GM13977 (cell line): ENCODE data around the gene PIGL.

Experiments used
- DNase-seq: peaks from one replicate; pipeline ENCODE4 v3.0.0; 2012; ENCODE audit warnings: low spot score
- in situ Hi-C: fragments of 300-500 bp; cut with MboI; formaldehyde crosslinking; loops from one replicate; pipeline ENCODE4 v1.12.0; 2022; ENCODE audit warnings: low sequenced_read_pairs, low pct_unique_long_range_greater_than_20kb, mixed read lengths, inconsistent platforms; ENCODE audit not compliant: unreplicated experiment
- TF ChIP-seq, protein P1 (sequence below): IDR thresholded peaks from 2 replicates; pipeline ENCODE4 v1.5.1; 2012; ENCODE audit warnings: mild to moderate bottlenecking, control low read depth; ENCODE audit not compliant: insufficient read depth; ENCODE audit errors: extremely low read depth, missing control alignments

Gene PIGL

GRCh38 chr17:16272111-16272840 is 55.3 kb downstream of the PIGL start:
- no peak for DNase-seq
- TF ChIP-seq, protein P1, sequence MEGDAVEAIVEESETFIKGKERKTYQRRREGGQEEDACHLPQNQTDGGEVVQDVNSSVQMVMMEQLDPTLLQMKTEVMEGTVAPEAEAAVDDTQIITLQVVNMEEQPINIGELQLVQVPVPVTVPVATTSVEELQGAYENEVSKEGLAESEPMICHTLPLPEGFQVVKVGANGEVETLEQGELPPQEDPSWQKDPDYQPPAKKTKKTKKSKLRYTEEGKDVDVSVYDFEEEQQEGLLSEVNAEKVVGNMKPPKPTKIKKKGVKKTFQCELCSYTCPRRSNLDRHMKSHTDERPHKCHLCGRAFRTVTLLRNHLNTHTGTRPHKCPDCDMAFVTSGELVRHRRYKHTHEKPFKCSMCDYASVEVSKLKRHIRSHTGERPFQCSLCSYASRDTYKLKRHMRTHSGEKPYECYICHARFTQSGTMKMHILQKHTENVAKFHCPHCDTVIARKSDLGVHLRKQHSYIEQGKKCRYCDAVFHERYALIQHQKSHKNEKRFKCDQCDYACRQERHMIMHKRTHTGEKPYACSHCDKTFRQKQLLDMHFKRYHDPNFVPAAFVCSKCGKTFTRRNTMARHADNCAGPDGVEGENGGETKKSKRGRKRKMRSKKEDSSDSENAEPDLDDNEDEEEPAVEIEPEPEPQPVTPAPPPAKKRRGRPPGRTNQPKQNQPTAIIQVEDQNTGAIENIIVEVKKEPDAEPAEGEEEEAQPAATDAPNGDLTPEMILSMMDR: no peak
- in situ Hi-C loops: no loop called here

DNA sequence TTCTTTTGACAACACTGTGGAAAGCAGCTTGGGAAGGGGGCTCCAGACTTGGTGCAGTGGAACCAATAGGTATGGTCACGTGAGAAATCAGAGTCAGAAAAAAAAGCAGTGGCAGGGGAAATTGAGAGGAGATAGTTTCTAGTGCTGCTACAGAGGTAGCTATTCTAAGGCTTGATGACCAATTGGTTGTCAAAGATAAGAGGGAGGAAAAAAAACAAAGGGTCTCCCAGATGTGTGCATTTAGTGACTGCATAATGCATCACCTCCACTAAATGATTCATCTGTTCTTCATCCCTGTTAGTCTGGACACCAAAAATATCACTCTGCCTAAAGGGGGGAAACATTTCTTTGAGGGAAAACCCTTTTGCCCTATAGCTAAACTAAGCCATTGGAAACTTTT is 56.5 kb downstream of the PIGL start:
- no peak for DNase-seq
- in situ Hi-C loops: no loop called here
- TF ChIP-seq, protein P1: no peak

DNA sequence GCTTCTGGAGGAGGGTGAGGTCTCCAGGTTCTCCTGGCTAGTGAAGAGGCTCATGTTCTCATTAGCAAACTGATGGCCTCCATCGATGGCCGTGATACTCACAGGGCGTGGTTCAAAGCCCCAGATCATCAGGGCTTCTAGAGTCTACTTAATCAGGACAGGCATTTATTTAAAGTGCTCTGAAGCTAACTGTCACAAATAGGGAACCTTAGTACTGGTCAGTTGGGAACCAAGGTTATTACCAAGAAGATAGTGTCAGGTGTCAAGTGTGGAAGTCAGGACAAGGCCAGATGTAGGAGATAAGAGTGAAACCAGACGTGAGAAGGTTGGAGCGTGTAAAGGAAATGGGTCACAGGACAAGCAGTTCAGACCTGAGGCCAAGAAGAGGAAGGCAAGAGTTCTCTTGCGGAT is 56.9 kb downstream of the PIGL start:
- in situ Hi-C loops: no loop called here
- TF ChIP-seq, protein P1: no peak
- DNase-seq: no peak

DNA sequence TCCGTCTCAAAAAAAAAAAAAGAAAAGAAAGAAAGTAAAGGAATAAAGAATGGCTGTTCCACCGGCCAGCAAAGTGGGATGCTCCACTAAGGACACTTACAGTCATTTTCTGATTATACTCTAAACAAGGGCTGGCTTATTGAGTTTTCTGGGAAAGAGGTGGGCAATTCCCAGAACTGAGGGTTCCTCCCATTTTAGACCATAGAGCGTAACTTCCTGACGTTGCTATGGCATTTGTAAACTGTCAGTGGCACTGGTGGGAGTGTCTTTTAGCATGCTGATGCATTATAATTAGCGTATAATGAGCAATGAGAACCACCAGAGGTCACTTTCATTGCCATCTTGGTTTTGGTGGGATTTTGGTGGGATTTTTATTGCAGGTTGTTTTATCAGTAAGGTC is 58.0 kb downstream of the PIGL start:
- DNase-seq: no peak
- in situ Hi-C loops: no loop called here
- TF ChIP-seq, protein P1: no peak

- in situ Hi-C loops: no loop called here
- DNase-seq: no peak
Measured at GRCh38 chr17:16277163-16277562, 60.2 kb downstream of the PIGL start.

GRCh38 chr17:16281351-16281750 is 64.3 kb downstream of the PIGL start:
- no peak for DNase-seq

More at GRCh38 chr17:16277163-16277562, 60.2 kb downstream of the PIGL start:
- TF ChIP-seq, protein P1: no peak

More at GRCh38 chr17:16281351-16281750, 64.3 kb downstream of the PIGL start:
- TF ChIP-seq, protein P1: no peak
- in situ Hi-C loops: no loop called here
